LHCN-M2 (cell line): Measurements from ENCODE around the gene ERMARD. TPM values are rescaled to one million over a fixed set of nuclear protein-coding genes. Genes with fewer than 3 reads are reported as not detected.

ENCODE experiments used
- DNase-seq: peaks from one replicate; pipeline ENCODE4 v3.0.0-alpha.2; 2012; ENCODE audit warnings: low read depth
- total RNA-seq: library from RNA; depleted of rRNA; stranded (reverse); fragments of >200 nt; gene quantifications from 2 replicates; pipeline ENCODE4 v1.2.3, GENCODE V29; 2014

Gene ERMARD
- total RNA-seq, 1 experiment from 2014 or later = 27.6 TPM

DNA sequence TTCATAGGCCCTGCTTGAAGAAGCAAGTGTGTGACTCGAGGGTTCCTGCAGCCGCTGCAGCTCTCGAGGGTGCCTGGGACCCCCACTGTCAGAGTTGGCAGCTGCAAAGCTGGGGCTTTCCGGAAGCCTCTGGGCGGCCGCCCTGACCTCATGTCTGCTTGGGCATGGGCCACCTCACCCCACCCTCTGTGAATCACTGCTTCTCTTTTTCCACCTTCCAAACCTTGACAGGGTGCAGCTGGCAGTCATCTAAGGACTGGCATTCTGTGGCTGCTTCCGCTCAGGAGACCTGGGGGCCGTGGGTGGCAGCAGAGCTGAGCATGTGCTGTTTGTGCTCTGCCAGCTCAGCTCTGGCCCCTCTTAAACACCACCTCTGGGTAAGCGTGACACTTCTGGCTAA is 32.0 kb downstream of the ERMARD start:
- no peak for DNase-seq

DNA sequence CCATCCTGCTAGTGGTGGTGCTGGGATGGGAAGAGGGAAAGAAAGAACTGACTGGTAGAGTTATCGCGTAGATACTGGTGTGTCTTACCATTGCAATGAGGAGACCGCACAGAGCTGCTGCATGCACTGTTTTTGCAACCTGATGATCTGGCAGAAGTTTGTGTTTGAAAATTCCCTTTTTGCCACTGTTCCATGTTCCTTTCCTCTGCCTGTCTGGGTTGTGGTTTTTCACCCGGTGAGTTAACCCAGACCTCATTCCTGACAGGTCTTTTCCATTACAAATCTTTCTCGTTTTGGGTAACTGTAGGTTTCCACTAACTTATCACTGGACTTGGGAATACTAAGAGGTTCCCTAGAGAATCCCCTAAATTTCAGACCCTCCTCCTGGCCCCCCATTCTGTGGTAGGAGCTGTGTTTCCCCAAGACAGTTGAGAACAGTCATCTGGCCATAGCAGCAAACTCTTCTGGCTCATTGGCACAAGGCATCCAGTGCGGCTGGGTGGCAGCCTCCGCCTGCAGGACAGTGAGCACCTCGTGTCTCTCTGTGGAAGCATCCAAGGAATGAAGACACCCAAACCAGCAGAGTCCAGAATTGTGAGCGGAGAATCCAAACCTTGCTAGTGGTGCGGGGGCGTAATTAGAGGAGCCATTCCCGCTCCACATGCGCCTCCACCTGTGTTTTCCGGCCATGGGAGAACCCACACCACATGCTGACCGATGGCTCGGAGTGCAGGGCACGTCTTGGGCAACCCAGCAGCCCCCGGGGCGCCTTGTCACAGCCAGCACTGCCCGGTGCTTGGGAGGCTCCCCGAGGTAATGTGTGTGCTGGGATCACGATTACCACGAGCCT is 32.8 kb downstream of the ERMARD start:
- no peak for DNase-seq

DNA sequence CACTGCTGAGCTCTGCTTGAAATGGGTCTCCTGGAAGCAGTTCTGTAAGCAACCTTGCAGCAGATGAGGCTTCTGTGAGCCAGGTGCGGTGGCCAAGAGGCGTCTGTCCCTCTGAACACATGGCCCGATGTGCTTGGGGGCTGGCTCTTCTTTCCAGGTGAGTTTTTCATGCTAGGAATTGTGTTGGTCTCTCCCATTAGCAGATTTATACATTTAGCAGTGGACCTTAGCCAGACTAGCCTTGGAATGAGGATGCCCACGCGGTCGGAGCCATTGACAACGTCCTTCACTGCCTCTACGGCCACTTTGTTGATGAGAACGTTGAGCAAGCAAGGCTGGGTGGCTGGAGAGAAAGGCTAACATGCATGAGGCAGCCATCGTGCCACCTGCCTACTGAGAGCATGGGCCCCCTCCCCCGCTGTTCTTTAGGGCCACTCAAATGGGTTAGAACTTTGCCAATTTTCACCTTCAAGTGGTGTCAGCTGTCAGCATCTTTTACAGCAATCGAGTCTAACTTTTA is 33.5 kb downstream of the ERMARD start:
- DNase-seq = no peak

DNA sequence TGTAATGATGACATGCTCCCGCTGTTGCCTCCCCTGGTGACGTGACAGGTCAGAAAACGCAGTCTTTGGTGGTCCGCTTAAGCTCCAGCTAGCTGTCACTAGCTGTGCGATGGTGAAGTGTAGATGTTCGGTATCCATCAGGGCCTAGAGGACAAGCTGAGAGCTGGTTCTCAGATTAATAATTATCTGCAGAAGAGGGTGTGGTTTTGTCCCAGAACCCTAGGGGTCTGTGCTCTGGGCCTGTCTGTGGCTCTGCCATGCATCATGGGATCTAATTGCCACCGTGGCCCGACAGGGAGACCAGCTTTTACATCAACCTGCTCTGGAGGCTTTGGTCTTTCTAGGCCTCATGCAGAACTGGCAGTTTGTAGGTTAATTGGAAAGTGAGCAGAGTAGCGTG is 34.1 kb downstream of the ERMARD start:
- DNase-seq = no peak

DNA sequence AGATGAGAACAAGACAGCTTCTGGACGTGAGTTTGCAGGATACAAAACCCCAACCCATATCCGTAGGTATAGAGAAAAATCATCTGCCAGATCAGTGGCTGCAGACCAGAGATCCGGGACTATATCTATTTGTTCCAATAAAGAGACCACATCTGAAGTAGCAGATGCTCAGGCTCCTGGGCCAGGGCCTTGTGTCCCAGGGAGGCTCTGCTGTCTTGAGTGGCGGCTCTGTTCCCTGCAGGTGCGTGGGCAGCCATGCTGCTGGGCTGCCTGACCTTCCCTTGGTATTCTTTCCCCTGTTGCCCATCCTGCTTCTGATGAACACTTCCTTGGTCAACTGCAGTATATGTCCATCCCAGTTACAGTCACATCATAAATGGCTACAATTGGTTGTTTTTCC is 34.9 kb downstream of the ERMARD start:
- no peak for DNase-seq

DNA sequence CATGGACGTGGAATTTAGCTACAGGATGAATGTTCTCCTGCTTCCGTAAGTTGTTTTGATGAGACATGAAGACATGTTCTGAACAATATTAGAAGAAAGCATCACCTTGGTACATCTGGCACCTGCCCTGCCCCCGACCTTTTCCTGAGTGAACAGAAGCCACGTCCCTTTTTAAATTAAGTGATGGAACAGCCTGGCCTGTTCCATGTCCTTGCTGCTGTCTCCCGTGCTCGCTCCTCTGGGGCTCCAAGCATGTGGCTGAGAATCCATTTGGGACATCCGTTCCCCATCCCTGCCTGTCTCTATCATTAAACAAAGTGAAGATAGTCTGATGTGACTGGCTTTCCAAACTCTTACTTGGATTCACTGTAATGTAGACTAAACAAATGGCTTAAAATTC is 36.4 kb downstream of the ERMARD start:
- no peak for DNase-seq

DNA sequence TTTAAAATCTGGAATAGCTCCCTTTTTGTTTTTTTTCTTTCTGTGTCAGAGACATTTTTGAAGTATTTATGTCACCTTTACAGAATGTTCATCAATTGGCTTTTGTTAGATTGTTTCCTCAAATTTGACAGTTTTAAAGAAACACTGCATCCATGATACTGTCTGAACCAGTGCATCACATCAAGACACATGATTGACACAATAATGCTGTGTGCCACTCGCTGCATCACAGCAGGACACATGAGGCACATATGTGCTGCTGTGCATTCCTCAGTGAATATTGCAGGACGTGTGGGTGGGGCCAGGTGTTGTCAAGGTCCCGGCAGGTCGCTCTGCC is 37.4 kb downstream of the ERMARD start:
- DNase-seq = no peak

DNA sequence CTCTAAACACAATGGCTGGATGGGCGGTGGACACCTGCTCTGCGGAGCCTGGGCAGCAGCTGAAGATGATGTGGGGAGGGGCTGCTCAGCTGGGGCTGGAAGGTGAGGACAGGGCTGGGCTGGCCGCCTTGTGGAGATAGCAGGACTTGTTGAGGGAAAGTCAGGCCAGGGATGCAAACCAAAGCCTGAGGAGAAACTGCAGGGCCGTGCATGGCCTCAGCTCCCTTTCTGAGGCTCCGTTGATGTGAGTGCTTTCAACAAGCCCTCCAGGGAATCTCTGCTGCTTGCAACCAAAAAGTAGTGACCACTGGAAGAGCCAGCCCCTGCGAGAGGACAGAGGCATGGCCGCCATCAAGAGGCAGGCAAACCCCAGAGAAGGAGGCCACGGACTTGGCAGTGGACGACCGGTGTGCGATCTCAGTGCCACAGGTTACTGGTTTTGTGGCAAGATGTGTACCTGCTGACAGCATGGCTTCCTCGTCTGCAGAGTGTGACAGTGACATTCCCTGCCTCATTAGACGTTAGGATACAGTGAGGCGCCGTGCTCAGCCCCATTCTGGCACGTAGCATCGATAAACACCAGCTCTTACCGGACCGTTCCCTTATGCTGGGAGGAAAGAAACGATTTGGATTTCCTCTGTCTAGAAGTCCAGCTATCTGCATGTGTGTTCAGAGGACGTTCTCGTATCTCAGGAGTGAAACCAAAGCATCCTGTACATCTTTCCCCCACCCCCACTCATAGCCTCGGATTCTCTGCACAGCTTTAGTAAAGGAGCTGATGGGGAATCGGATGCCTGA is 37.9 kb downstream of the ERMARD start:
- DNase-seq = no peak

DNA sequence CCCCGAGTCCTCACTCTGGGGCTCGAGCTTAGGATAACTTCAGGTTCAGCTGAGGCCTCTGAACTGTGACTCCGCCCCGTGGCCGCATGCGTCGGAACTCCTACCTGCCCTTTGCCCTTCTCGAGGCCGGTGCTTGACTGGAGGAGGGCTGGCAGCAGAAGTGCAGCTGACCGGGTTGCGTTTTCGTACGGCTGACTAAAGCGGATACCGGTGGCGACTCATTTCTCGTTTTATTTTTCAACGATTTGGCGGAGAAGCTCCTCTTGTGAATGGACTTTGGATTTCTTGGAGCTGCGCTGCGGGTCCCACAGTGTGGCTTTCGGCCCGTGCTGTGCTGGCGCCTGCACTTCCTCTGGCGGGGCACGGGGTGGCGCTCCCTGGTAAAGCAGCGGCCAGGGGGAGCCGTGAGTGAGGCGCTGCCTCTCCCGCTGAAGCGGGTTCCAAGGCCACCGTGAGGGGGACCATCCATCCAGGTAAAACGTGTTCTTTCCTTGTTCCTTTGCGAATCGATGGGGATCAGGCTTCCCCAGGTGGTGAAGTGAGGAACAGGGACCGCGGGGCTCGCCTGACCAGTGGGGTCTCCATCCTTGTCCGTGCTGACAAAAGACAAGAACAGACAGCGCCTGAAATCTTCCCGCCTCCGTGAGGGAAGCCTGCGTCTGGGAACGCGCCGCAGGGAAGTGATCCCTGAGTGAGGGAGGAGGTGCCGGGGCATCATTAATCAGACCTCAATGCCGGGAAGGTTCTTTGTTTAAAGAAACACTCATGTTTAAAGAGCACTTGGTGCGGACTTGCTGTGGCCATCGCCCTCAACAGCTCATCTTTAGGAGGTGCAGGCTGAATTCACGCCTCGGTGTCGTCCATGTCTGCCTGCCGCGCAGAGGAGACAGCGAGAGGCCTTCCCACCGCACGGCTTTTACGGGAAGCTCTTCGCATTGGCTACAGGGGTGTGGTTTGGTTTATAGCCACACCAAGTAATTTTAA is 38.8 kb downstream of the ERMARD start:
- DNase-seq = peak; percentile 55

DNA sequence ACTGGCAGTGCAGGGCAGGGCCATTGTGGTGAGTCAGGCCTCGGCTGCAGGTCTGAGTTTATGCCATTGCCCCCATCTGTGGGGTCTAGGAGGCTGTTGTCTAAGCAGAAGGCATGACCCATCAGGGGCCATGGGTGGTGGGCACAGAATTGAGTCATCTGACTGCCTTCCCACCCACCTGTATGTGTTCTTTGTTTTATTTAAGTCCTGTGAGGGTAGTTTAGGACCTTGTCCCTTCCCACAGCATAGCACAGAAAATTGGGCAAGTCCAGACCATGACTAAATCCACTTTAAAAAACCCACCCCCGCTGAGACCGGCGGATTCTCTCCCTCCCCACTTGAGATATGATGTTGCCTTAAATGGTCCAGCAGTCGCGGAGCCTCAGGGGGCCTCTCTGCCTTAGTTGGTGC is 40.3 kb downstream of the ERMARD start:
- no peak for DNase-seq

DNA sequence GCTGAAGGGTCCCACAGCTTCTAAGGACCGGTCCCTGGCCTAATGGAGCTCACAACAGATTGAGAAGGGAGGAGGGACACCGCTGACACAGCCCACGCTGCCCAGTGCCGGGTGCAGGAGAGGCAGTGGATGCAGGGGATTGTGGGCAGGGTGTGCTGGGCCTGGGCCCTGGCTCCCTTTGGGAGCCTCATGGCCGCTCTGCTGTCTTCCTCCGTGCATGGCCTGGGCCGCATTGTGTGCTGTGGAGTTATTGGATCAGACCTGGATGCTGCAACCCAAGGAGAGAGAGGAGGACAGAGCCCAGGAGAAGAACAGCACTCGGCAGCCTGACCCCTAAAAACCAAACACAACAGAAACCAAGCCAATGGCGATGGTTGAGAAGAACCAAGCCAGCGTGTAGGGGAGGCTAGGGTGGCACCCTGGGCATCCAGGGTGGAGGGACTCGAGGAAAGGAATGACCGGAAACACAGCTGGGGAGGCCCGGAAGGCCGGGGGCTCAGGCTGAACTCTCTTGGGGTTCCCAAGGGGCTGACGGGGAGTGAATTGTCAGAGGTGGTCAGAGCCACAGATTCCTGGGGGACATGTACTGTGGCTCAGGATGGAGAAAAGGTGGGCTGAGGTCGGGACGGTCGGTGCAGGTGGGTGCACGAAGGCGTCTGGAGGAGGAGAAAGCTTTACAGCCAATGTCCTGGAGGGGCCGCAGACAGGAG is 41.0 kb downstream of the ERMARD start:
- no peak for DNase-seq

DNA sequence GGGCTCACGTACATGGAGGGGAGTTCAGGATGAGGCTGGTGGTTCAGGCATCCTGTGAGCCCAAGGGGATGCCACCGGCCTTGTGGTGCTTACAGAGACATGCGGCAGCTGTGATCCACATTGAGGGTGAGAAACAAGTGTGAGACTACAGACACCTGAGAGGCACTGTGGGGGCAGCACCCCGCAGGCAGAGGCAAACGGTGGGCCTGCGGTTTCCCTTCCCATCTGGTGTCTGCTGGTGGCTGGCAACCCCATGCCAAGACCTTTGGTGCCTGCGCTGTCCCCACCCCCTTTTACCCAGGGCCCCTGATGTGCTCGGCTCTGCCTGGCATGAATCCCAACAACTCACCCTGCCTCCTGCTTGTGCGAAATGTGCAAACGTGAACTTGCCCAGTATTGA is 42.0 kb downstream of the ERMARD start:
- no peak for DNase-seq

DNA sequence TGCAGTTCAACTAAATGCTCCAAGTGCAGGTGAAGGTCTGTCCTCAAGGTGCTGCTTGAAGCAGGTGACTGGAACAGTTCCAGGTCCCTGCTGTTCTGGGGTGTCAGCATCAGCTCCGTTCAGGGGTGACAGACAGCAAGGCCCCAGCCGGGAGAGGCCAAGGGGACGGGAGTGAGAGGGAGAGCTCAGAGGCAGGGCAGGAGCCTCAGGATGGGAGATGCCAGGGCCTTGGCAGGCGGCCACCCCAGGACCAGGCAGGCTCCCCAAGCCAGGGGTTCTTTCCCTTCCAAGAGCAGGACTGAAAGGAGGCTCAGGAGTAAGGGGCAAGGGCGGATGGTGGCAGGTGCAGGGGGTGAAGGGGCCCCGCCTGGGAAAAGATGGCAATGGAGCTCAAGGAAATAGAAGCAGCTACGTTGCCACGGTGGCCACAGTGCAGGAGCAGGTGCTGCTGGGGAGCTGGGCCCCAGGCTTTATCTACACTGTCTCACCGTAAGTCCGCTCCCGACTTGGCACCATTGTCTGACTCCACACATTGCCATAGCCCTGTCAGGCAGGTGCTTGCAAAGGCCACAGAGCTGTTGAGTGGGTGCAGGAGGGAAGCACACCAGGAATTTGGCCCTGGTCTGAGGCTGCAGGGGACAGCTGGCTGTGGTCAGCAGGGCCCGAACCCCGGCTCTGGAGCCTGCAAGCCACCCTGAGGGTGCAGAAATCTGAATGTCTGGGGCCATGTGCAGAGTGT is 43.1 kb downstream of the ERMARD start:
- no peak for DNase-seq

DNA sequence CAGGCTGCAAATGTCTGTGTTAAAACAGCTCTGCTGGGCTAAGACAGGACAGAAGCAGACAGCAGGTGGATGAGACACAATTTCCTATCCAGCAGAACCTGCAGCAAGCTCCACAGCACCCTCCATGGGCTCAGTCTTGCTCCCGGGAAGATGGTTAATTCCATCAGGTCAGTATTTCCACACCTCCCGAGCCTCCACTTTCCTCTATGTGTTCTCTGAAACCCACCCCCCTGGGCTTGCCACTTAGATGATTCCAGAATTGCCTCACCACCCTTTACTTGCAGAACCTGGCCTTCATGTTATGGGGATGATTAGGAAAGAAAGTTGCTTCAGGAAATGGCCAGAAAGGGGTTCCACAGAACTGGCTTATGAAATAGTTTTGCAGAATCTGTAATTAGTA is 43.8 kb downstream of the ERMARD start:
- no peak for DNase-seq

DNA sequence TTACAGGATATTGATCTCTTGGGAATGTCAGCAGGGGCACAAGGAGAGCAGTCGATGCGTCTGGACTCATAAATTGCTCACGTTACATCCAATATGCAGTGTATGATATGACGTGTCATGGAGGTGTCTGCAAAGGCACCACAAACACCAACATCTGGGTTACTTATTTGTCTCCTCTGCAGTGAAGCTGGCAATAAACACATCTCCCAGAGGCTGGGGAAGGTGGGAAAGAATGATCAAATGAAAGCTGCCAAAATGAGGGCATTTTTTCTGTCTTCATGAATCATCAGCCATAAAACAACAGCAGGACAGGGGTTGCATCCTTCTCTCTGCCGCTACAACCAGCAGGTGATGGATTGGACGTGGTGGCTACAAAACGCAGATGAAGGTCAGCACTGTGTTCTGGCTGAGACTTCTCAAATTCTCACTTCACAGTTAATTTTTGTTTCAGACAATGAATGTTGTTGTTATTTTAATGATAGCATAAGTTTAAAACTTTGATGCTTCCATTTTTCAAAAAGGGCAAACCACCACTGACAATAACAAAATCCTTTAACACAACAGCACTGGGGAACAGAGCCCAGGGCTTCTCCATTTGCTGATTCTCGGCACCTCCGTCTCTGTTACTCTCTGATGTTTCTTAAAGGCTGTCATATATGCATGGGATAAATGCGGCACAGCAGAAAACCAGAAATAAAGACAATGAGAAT is 47.5 kb downstream of the ERMARD start:
- no peak for DNase-seq

DNA sequence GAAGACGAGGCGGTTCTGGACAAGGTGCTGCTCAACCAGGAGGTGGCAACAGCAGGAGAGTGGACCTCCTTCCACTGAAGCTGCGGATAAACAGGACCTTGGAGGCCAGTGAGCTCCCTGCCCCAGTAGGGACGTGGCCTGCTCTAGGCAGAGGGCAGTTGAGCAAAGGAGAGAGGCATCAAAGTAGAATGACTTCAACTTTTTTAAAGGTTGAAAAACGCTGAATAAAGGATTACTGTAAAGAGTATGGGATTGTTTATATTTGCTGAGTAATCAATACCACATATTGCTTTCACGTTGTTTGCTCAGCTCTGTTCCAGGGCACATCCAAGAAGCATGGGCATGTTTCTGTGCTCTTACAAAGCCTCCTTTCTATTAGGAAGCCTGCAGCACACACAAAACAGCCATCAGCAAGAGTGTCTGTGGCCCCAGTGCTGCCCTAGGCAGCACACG is 48.1 kb downstream of the ERMARD start:
- DNase-seq = no peak

DNA sequence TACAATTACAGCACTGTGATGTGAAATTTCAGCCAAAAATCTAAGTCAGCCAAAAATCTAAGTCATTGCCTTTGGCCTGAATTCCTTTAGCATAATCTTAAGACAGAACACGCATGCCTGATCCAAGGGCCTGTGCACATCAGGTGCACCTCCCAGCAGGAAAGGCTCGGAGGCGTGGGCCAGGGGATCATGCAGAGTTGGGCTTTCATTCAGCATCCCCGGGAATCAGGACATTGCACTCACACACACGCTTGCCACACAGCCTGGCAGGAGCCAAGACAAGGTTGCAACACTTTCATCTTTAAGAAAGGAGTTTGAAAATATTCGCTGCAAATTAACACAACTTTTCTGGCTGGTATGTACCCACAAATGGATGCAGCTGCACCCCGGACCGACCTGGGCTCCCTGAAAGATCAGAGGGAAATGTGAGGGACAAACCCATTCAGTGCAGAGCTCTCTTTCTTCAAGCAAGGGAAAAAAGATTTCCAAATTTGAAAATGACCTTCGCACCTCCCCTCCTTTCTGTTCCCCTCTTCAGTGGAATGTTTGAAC is 48.8 kb downstream of the ERMARD start:
- DNase-seq = no peak

DNA sequence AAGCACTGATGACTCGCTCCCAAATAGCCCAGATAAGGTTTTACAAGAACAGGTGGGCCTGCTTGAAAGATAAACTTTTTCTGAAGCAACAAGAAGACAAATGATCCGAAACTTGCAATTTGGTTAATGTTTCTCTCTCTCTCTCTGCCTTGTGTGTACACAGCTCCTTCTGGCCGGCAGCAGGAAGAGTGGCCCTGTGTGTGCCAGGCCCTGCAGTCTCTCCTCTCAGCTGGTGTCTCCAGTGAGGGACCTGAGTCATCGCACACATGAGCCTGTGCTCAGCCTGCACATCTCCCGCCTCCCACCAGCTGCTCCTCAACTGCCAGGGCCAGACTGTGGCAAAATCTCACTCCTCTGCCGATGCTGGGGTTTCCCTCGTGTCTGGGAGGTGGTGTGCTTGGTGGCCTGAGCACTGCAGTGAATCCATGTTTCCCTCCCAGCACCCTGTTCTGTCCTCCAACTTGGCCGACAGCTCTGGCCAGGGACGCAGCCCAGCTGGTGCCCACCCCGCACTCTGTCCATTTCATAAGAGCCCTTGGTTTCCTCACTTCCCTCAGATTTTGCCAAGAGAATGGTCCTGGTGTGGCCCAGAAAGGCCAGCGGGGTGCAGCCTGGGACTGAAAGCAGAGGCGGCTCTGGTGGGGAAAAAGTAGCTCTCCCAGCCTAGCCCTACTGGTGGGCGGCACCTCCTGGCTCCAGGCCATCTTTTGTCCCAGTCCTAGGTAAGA is 49.4 kb downstream of the ERMARD start:
- DNase-seq = peak; percentile 92
